Measurements from ENCODE around the gene NPAS3.

The NPAS3 gene

DNA sequence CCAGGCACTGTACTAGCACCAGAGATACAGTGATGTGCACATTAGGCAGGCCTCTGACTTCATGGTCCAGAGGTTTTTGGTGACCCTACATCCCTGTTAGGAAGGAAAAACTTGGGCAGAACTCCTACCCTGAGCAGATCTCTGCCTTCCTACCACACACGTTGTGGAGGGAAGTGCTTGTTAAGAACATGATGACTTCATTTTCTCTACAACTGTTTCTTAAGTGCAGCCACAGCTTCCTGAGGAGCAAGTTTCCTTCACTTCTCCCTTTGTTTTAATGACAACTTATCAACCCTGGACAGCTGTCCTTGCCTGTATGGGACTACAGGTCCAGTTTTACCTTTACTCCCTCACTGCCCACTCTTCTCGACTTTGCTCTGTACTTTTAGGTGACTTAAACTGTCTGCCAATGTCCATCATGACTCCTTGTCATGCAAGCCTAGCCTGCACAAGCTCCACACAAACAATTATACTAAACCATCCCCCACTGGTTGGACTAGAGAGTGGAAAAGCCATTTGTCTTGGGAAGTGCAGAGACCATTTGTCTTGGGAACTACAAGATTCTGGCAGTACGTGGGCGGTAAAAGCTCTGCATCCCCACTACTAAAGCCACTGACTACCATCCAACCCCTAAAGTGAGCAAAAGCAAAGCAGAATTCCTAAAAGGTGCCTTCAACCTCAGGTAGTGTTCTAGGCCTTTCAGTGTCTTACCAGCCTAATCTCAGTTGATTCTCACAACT lies 652.4 kb downstream of the NPAS3 start:
- no peak for DNase-seq (ENCODE audit: low spot score)
- ChIA-PET CTCF (interaction anchor here (0.7 kb wide), 1 partner anchor 36 kb away, joined by 3 read pairs; no protein-coding TSS in a partner anchor), POLR2A (ENCODE audit: low non-redundant PET) (no interaction called here)
- TF ChIP-seq, protein P1, sequence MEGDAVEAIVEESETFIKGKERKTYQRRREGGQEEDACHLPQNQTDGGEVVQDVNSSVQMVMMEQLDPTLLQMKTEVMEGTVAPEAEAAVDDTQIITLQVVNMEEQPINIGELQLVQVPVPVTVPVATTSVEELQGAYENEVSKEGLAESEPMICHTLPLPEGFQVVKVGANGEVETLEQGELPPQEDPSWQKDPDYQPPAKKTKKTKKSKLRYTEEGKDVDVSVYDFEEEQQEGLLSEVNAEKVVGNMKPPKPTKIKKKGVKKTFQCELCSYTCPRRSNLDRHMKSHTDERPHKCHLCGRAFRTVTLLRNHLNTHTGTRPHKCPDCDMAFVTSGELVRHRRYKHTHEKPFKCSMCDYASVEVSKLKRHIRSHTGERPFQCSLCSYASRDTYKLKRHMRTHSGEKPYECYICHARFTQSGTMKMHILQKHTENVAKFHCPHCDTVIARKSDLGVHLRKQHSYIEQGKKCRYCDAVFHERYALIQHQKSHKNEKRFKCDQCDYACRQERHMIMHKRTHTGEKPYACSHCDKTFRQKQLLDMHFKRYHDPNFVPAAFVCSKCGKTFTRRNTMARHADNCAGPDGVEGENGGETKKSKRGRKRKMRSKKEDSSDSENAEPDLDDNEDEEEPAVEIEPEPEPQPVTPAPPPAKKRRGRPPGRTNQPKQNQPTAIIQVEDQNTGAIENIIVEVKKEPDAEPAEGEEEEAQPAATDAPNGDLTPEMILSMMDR (conservative IDR thresholded peaks at IDR 0.05; ENCODE audit: low read depth), result no peak
- no peak overlapping the region for H3K27ac ChIP-seq

DNA sequence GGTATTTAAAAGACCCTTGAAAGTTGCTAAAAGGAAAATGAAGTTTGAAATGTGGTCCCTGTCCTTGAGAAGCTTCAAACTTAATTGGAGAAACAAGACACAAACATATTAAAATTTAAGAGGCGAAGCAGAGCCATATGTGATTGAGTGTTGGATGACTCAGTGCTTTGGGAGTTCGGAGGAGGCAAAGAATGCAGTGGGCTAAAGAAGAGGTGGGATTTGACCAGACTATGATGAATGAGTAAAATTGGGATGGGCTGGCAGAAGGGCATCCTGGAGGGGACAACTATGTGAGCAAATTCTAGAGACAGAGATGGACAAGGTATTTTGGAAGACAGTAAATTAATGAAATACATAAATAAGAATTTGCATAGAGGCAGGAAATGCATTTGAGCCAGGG lies 653.6 kb downstream of the NPAS3 start:
- POLR2A ChIA-PET (ENCODE audit: low non-redundant PET), result no interaction called here
- CTCF ChIA-PET, result interaction anchor here (0.6 kb wide), 1 partner anchor 288 kb away, joined by 3 read pairs; no protein-coding TSS in a partner anchor
- TF ChIP-seq, protein P1 (conservative IDR thresholded peaks at IDR 0.05; ENCODE audit: low read depth), result no peak
- no peak overlapping the region for H3K27ac ChIP-seq
- no peak for DNase-seq (ENCODE audit: low spot score)

DNA sequence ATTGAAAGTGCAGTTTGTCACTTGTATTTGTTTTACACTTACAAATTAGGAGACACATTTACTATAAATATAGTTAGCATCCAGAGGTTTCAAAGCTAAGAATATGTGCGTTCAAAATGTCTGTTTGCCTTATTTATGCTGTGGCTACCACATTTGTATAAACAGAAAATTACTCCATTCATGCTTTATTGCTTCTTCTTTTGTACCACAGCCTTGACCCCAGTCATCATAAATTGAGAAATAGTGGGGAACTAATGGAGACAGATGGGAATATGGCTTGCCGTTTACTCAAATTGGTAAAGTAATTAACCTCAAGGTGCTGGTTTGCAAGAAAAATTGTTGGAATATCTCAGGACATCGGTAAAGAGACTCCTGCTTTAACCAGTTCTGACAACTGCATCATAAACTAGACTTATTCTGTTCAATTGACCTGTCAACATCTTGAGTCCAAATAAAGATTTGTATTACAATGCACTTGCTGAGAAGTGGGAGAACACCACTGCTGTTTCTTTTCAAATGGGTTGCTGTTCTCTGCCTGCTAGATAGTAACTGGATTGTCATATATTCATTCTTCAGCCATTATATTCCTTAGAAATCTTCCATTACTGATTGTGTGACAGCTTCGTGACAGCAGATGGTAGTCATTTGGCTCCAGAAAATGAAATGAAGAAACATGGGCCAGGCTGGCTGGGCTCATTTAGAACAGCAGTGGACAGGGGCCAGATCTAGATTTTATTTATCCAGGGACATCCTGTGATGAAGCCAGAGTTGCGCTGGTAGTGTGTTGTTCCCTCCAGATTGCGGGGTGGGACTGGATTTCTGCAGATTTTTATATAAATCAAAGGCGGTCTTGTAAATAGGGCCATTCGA lies 657.8 kb downstream of the NPAS3 start:
- TF ChIP-seq, protein P1 (conservative IDR thresholded peaks at IDR 0.05; ENCODE audit: low read depth), result no peak
- ChIA-PET CTCF (interaction anchor here (1.2 kb wide), 1 partner anchor 32 kb away, joined by 3 read pairs; no protein-coding TSS in a partner anchor), POLR2A (ENCODE audit: low non-redundant PET) (no interaction called here)
- DNase-seq (ENCODE audit: low spot score), result no peak
- H3K27ac ChIP-seq, result no peak overlapping the region

DNA sequence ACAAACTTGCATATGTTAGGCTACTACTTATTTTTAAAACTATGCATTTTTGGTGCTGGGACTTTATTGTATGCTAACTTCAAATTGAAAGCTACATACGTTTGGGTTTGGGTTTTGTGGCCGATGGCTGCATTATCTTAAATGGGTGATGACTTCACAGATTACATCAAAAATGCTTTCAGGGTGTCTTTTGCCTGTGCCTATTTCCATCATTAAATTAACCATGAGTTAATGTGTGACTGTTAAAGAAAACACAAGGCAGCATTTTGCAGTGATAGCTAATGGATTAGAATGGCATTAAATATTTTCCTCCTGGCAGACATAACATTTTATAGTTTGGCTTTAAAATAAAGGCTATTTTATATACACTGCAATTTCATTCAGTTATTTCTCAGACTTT lies 659.9 kb downstream of the NPAS3 start:
- no peak overlapping the region for H3K27ac ChIP-seq
- no peak for DNase-seq (ENCODE audit: low spot score)
- ChIA-PET POLR2A (ENCODE audit: low non-redundant PET) (no interaction called here), CTCF (no interaction called here)
- TF ChIP-seq, protein P1 (conservative IDR thresholded peaks at IDR 0.05; ENCODE audit: low read depth), result no peak

DNA sequence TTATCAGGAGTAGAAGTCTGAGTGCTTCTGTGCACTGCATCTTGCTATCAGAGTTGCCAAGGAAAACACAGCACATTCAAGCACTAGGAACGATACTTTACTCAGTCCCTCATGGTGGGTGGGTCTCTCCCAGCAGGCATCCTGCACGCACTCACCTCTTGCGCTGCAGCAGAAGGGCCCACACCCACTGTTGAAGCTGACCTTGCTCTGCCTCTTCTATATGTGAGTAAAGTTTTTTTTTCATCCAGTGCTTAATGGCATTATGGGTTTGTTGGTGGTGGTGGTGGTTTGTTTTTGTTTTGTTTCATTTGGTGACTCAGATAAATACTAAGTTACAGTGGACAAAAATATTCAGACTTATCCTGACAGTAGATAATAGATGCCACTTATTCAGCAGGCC lies 663.7 kb downstream of the NPAS3 start:
- H3K27ac ChIP-seq, result no peak overlapping the region
- CTCF ChIA-PET, result no interaction called here
- POLR2A ChIA-PET (ENCODE audit: low non-redundant PET), result no interaction called here
- DNase-seq (ENCODE audit: low spot score), result no peak
- TF ChIP-seq, protein P1 (conservative IDR thresholded peaks at IDR 0.05; ENCODE audit: low read depth), result no peak

DNA sequence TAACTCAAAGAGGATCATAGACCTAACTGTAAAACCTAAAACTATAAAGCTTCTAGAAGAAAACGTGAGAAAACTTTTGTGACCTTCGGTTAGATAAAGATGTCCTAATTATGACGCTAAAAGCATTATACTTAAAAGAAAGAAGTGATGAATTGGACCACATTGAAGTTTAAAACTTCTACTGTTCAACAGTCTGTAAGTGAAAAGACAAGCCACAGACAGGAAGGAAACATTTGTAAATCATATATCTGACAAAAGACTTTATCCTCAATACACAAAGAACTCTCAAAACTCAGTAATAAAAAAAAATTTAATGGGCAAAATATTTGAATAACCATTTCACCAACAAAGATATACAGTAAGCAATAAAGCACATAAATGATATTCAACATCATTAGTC lies 667.9 kb downstream of the NPAS3 start:
- TF ChIP-seq, protein P1 (conservative IDR thresholded peaks at IDR 0.05; ENCODE audit: low read depth), result no peak
- ChIA-PET POLR2A (ENCODE audit: low non-redundant PET) (no interaction called here), CTCF (no interaction called here)
- no peak overlapping the region for H3K27ac ChIP-seq
- no peak for DNase-seq (ENCODE audit: low spot score)

Data from RWPE1 (cell line).